HuH-7 (cell line): ENCODE results near the gene OPA1.

Experiments used
- DNase-seq: peaks from one replicate; pipeline ENCODE4 v3.0.0; 2011; ENCODE audit warnings: low spot score

The OPA1 gene

DNA sequence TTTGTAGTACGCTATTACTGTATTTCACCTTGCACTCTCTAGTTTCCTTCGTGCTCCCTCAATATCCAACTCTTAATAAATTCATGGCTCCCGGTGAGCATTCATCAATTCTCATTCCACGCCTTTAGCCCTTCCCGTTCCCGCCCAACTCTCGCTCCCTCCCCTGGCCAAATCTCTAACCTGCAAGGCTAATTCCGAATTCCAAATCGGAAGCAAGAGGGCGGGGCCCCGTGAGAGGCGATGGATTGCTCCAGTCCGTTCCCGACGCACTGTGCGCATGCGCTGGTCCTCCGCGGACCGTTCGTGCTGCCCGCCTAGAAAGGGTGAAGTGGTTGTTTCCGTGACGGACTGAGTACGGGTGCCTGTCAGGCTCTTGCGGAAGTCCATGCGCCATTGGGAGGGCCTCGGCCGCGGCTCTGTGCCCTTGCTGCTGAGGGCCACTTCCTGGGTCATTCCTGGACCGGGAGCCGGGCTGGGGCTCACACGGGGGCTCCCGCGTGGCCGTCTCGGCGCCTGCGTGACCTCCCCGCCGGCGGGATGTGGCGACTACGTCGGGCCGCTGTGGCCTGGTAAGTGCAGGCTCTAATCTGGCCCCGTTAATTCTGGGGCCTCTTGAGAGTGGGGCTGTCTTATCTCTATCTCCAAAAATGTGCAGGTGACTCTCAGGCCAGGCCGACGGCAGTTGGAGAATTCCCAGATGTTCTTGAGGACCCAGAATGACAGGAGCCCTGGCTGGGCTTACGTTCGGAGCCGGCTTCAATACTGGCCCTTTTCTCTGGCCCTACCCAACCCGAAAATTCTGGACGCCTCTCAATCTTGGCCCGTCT, at the start of gene OPA1:
OPA1 (plus strand) TSS at position 368 of the 827 bp plus-strand sequence; CDS start at position 538, 170 bp downstream.
- peak; percentile 92 for DNase-seq

- no peak for DNase-seq
These were observed 48.7 kb upstream of the OPA1 start for GRCh38 chr3:193544289-193544688.

DNA sequence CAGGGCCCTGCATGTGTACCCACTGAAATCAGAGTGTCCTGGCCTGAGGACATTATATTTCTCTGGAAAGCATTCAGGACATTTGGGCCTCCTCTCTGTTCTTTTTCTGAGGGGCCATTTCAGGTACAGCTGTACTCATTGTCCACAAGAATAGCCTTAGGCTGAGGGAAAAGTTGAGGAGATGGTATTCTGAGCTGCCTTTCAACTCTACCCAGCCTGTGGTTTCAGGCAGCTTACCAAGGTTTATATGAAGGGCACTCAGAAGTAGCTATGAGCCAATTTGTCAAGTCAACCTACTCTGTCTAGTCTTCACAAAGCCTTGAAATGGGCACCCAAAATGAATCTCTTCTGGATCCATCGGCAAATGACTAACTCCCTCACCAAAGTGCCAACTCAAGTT, 47.7 kb upstream of the OPA1 start:
- DNase-seq, result no peak

GRCh38 chr3:193546129-193546528, 46.9 kb upstream of the OPA1 start:
- DNase-seq, result no peak

DNA sequence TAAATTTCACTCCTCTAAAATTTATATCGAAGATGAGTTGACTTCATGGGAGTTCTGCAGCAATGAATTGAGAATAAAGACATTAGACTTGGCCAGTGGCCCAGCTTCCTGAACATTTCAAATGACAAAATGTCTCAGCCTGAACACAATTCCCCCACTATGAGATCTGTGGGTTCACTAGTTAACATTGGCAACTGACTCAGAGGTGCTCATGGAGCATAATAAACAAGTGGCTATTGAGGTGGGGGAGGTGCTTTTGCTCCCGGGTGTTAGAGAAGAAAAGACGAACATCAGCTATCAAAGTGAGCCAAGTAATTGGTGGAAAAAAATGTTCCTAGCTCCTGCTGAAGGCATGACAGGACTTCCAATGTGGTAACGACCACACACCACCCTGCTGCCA, 44.6 kb upstream of the OPA1 start:
- DNase-seq, result no peak

DNA sequence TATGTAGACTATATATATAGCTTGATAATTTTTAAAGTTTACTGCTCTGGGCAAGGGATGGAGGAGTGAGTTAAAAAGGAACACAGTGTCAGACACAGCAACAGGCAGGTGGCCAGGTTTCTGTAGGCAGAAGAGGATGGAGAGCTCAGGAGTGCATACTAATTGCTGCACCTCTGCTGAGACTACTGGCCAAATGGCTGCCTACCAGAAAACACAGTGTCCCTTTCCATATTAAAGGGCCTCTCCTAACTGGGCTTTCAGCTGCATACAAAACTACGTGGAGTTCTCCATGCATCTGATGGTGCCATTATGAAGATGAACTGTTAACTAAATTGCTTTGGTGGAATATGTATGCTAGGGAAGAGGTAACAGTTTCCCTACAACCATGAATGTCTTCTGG, 40.1 kb upstream of the OPA1 start:
- DNase-seq, result no peak

DNA sequence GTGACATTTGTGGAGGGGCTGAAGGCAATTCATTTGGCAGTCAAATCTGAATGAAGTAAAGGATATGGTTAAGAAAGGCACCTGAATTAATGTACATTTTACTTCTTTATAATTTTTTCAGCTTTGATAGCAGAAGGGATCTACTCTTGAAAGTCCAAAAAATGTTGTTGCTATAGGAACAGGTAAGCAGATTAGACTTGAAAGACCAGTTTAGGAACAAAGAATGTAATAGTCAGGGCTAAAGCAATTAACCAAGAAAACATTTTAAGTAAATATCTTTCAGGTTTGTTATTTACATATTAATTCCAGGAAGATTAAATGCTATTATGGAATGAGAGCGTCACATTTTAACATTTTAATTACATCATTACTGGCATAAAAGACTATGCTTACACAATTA, 39.4 kb upstream of the OPA1 start:
- no peak for DNase-seq

DNA sequence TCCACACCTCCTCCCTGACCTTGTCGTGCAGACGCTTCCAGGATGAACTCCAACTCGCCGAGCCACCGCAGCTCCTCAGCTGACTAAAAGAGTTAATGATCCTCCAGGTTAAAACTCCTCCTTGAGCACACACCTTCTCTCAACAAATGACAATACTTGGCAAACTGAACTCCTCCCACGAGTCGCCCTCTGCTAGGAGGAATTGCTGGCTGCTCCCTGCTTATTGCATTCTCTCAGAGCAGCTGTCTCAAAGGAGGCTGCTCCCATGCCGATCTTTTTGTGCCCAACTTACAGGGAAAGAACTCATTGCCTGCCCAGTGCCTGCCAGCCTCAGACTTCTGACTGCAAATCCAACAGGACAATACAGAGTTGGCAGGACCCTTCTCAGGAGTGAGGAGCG, 38.2 kb upstream of the OPA1 start, which contains the start of gene ATP13A4:
ATP13A4 (minus strand) TSS at position 85 of the 400 bp plus-strand sequence. CDS start 96 bp downstream, outside the sequence.
- DNase-seq, result no peak

DNA sequence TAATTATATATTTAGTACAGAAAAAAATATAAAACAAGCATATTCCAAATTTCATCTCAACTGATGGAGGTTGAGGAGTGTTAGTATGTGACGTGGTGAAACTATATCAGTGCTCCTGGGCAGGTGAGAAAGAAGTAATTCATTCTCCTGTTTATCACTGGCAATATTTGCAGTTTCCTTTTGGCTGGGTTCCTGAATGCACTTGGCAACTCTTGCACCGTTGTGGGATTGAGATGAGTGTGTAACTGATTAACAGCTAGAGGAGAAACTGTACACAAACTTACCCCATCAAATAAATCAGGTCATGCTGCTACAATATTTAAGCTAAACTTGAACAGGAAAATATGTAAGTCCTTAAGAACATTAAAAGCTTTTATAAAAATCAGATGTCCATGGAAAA, 36.2 kb upstream of the OPA1 start:
- no peak for DNase-seq

GRCh38 chr3:193559100-193559499, 33.9 kb upstream of the OPA1 start:
- no peak for DNase-seq

- DNase-seq, result no peak
These were observed 32.9 kb upstream of the OPA1 start for GRCh38 chr3:193560091-193560490.

GRCh38 chr3:193560870-193561269, 32.1 kb upstream of the OPA1 start:
- no peak for DNase-seq

DNA sequence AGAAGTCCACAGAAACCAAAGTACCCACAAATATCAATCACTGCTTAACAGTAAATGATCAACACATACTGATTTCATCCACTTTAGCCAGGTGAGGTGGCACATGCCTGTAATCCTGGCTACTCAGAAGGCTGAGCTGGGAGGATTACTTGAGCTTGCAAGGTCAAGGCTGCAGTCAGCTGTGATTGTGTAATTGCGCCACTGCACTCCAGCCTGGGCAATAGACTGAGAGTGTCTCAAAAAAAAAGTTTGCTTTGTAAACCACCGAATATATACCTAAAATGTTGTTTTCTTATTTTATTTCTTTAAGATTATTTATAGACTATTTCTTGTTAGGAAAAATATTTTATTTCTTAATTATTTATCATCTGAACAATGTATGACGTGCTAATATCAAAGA, 29.6 kb upstream of the OPA1 start:
- no peak for DNase-seq

DNA sequence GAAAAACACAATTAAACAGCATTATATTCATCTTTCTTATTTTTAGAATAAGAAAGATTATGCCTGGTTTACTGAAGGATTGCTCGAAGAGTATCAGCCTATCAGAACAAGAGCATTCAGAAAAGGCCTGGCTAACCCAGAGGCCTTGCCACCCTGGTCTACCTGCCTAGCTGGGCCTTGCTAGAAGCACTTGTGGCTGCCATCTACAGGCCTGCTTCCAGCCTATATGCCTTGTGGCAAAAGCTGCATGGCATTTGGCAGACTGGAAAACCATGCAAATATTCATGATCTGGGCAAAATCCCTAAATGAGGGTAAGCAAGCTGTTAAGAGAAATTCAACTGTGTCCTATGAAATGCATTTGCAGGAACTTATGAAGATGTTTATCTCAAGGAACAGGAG, 29.0 kb upstream of the OPA1 start:
- peak; percentile 14 for DNase-seq

GRCh38 chr3:193569119-193569518, 23.9 kb upstream of the OPA1 start:
- no peak for DNase-seq

DNA sequence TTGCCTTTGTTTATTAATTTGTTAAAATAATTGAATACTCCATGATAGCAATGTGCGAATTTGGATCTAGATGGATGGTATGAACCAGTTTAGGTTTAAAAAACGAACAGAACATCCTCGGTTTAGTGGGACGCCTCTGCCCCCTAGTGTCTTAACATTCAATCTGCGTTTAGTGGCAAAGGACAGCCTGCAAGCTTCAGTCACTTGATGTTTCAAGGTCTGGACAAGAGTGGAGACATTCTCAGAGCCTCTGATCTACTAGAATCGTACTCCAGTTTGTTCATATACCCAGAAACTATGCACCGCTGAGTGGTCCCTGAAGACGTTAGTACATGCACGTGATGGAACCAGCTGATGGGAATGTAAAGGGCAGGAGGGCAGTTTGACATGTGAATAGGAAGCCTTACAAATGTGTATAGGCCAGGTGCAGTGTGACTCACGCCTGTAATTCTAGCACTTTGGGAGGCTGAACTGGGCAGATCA, 20.5 kb upstream of the OPA1 start:
- peak; percentile 45 for DNase-seq

DNA sequence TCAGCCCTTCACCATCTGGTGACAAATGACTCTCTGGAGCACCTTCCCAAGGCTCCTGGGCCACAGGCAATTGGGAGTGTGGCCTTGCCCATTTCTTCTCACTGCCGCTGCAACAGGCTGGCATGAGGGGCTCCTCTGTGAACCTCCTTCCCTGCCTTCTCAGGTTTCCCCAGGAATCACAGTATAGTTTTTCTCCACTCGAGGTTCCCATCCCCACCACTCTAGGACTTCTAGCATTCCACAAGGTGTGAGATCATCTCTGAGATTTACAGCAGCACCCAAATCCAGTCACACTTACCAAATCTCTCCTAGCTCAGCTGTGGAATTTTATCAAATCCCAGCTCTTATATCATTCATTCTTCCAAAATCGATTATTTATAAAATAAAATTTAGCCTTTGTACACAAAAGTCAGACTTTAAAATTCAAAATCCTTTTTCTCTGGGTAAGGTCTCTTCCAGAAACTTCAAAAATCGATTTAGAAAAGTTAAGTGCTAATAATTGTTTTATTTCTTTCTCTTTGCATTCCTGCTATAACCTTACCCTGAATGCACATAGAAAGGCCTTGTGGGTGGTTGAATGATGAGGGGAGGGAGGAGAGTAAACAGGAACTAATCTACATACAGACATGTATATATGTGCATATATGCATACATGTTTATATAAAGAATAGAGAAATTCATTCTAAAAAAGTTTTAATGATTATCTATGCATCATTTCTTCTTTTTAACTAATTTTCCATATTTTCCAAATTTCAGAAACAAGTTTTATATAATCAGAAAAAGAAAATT, 19.4 kb upstream of the OPA1 start:
- DNase-seq, result no peak

DNA sequence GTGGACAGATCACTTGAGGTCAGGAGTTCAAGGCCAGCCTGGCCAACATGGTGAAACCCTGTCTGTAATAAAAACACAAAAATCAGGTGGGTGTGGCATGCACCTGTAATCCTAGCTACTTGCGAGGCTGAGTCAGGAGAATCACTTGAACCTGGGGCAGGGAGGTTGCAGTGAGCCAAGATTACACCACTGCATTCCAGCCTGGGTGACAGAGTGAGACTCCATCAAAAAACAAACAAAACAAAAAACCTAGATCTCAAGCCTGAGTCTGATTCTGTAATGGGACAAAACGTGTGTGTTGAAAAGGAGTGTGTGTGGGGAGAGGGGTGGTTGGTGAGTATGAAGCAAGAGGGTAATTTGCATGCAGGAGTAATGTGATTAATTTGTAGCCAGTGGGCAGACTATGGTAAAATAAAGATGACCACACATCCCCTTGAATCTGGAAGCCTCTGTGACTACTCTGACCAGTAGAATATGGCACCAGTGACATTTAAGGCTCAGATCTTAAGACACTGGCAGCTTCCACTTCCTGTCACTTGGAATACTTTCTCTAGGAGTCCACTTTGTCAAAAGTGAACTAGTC, 18.4 kb upstream of the OPA1 start:
- DNase-seq, result no peak

DNA sequence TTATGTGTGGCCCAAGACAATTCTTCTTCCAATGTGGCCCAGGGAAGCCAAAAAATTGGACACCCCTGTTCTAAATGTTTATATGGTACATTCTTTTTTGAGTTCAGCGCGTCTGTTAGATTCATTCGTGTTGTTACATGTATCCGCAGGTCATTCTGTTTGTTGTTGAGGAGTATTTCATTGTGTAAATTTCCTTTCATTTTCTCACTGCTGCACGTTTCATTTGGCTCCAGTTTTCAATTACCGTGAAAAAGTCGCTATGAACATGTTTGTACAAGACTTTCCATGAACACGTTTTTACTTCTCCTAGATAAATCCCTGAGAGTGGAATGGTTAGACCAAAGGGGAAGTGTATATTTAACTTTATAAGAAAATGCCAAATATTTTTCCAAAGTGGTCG, 7.5 kb upstream of the OPA1 start:
- DNase-seq, result no peak

GRCh38 chr3:193586526-193586925, 6.5 kb upstream of the OPA1 start:
- no peak for DNase-seq

- DNase-seq, result no peak
These were observed 3.9 kb upstream of the OPA1 start for GRCh38 chr3:193589129-193589528.

- DNase-seq, result no peak
These were observed 3.4 kb upstream of the OPA1 start for GRCh38 chr3:193589616-193590015.
